SU-DHL-6 (cell line): ENCODE data around the gene NUCB2.

ENCODE experiments used
- H2AFZ ChIP-seq: fragments of 200-600 bp; sonication (generic); 2 replicates; pipeline ENCODE4 v1.6.1; 2014; ENCODE audit warnings: low read depth, mild to moderate bottlenecking, moderate library complexity, mixed read lengths, antibody characterized with exemption, low read length; ENCODE audit not compliant: severe bottlenecking
- H3F3A ChIP-seq: fragments of 200-600 bp; shearing (Covaris generic); 2 replicates; pipeline ENCODE4 v1.6.0; 2016; ENCODE audit warnings: antibody characterized with exemption, mild to moderate bottlenecking; ENCODE audit not compliant: insufficient read depth
- H3K27ac ChIP-seq: fragments of 200-600 bp; sonication (generic); 2 replicates; pipeline ENCODE4 v1.5.1; 2016; ENCODE audit warnings: low read depth, mild to moderate bottlenecking, low read length, moderate library complexity, mixed read lengths
- H3K27me3 ChIP-seq: fragments of 200-600 bp; sonication (generic), shearing (Covaris generic); 2 replicates; pipeline ENCODE4 v1.6.0; 2014; ENCODE audit warnings: mild to moderate bottlenecking, low read length
- H3K36me3 ChIP-seq: fragments of 200-600 bp; sonication (generic); 2 replicates; pipeline ENCODE4 v1.6.1; 2014; ENCODE audit warnings: mild to moderate bottlenecking, low read length, mixed read lengths
- H3K4me2 ChIP-seq: fragments of 300-600, 200-600 bp; shearing (Covaris generic), sonication (generic); 2 replicates; pipeline ENCODE4 v1.6.0; 2014; ENCODE audit warnings: low read length, low read depth, mild to moderate bottlenecking; ENCODE audit not compliant: poor library complexity, severe bottlenecking
- H3K4me3 ChIP-seq: fragments of 200-600 bp; sonication (generic); 2 replicates; pipeline ENCODE4 v1.5.1; 2014; ENCODE audit warnings: antibody characterized with exemption, low read length, mild to moderate bottlenecking, mixed read lengths; ENCODE audit not compliant: insufficient read depth, poor library complexity, severe bottlenecking
- H3K79me2 ChIP-seq: fragments of 200-600 bp; sonication (generic); 2 replicates; pipeline ENCODE4 v1.6.1; 2014; ENCODE audit warnings: mild to moderate bottlenecking, low read length, moderate library complexity; ENCODE audit not compliant: insufficient read depth
- H3K9ac ChIP-seq: fragments of 200-600 bp; sonication (generic); 2 replicates; pipeline ENCODE4 v1.7.0; 2014; ENCODE audit warnings: mild to moderate bottlenecking, low read length
- H3K9me2 ChIP-seq: fragments of 200-600 bp; sonication (generic); replicated peaks from 2 replicates; pipeline ENCODE4 v1.6.1; 2014; ENCODE audit warnings: low read length; ENCODE audit not compliant: insufficient read depth
- H3K9me3 ChIP-seq: fragments of 200-600 bp; sonication (generic); 2 replicates; pipeline ENCODE4 v1.6.1; 2014; ENCODE audit warnings: low read length, mixed read lengths; ENCODE audit not compliant: insufficient read depth
- H4K20me1 ChIP-seq: fragments of 200-600 bp; sonication (generic); 2 replicates; pipeline ENCODE4 v1.6.1; 2014; ENCODE audit warnings: low read depth, mild to moderate bottlenecking, antibody characterized with exemption, low read length, moderate library complexity, mixed read lengths
- EZH2phosphoT487 ChIP-seq: fragments of 200-600 bp; sonication (generic), shearing (Covaris generic); conservative IDR thresholded peaks from 2 replicates; pipeline ENCODE4 v1.6.1; 2018; ENCODE audit warnings: mild to moderate bottlenecking, antibody characterized with exemption, low read length, moderate library complexity, mixed read lengths
- TF ChIP-seq, protein P1 (sequence below): fragments of 200-600 bp; sonication (generic); IDR thresholded peaks from one replicate; pipeline ENCODE4 v1.5.1; 2017; ENCODE audit warnings: antibody characterized with exemption, mild to moderate bottlenecking, low read length, moderate library complexity; ENCODE audit not compliant: insufficient read depth, poor library complexity, severe bottlenecking

The NUCB2 gene

DNA sequence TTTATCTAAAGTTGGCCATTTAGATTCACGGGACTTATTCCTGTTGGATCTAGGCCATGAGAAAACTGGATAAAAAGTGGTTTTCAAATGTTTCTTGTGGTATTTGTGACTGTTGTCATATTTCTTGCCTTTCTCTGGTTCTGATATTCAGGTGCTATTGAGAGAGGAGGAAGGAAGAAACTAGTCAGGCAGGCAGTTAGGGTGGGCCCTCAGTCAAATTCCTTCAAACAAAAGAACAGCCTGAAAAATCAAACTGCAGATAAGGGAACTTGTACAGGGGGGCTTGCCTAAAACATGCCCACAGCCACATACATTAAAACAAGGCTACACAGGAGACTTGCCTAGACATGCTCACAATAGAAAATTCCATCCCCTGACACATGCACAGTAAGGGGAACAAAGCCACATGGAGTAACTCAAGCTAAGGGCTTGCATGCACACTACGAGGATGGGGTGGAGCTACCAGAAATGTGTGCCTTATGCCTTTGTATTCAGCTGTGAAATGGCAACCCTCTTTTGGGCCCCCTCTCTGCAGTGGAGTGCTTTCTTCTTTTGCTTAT is 93.2 kb downstream of the NUCB2 start:
- H4K20me1 ChIP-seq, result no peaks in the 10 kb centered on the region
- H3F3A ChIP-seq, result no peaks in the 10 kb centered on the region
- H3K36me3 ChIP-seq, result peaks cover 100% of the 10 kb centered on the region
- no peak overlapping the region for H3K4me3 ChIP-seq
- no peak overlapping the region for H3K9ac ChIP-seq
- H3K9me2 ChIP-seq, result no peaks in the 10 kb centered on the region
- H2AFZ ChIP-seq, result no peak overlapping the region
- H3K9me3 ChIP-seq, result peaks cover 49% of the 10 kb centered on the region
- H3K79me2 ChIP-seq, result peaks cover 23% of the 10 kb centered on the region
- H3K27ac ChIP-seq, result no peak overlapping the region
- TF ChIP-seq, protein P1, sequence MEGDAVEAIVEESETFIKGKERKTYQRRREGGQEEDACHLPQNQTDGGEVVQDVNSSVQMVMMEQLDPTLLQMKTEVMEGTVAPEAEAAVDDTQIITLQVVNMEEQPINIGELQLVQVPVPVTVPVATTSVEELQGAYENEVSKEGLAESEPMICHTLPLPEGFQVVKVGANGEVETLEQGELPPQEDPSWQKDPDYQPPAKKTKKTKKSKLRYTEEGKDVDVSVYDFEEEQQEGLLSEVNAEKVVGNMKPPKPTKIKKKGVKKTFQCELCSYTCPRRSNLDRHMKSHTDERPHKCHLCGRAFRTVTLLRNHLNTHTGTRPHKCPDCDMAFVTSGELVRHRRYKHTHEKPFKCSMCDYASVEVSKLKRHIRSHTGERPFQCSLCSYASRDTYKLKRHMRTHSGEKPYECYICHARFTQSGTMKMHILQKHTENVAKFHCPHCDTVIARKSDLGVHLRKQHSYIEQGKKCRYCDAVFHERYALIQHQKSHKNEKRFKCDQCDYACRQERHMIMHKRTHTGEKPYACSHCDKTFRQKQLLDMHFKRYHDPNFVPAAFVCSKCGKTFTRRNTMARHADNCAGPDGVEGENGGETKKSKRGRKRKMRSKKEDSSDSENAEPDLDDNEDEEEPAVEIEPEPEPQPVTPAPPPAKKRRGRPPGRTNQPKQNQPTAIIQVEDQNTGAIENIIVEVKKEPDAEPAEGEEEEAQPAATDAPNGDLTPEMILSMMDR, result no peak
- no peak for TF ChIP-seq EZH2phosphoT487
- H3K27me3 ChIP-seq, result no peaks in the 10 kb centered on the region
- H3K4me2 ChIP-seq, result no peak overlapping the region

DNA sequence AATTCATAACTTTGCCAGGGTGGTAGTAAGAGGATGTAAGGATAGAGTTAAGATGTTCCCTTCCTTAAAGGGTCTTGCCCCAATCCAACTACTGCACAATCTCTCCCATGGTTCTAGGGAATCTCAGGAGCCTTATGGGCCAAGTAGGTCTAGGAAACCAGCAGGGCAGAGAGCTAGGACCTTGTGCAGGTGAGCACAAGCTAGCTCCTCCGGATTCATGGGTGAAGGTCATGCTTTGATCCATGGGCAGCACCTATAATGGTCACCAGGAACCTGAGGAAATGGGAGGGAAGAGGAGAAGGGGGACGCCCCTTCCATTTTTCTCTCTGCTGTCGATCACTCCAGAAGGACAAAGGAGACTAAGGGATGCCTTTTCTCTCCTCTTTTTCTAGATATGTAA is 95.1 kb downstream of the NUCB2 start:
- Histone ChIP-seq H3K79me2 (peaks cover 5% of the 10 kb centered on the region; the same call in 1 of the 2 replicates), H3F3A (no peaks in the 10 kb centered on the region), H3K36me3 (peaks cover 100% of the 10 kb centered on the region), H3K9me3 (peaks cover 49% of the 10 kb centered on the region), H3K27ac (no peak overlapping the region), H3K9ac (no peak overlapping the region), H3K27me3 (no peaks in the 10 kb centered on the region), H3K4me2 (no peak overlapping the region), H2AFZ (no peak overlapping the region), H3K4me3 (no peak overlapping the region), H3K9me2 (no peaks in the 10 kb centered on the region), H4K20me1 (no peaks in the 10 kb centered on the region)
- TF ChIP-seq EZH2phosphoT487, result no peak
- TF ChIP-seq, protein P1, result no peak

DNA sequence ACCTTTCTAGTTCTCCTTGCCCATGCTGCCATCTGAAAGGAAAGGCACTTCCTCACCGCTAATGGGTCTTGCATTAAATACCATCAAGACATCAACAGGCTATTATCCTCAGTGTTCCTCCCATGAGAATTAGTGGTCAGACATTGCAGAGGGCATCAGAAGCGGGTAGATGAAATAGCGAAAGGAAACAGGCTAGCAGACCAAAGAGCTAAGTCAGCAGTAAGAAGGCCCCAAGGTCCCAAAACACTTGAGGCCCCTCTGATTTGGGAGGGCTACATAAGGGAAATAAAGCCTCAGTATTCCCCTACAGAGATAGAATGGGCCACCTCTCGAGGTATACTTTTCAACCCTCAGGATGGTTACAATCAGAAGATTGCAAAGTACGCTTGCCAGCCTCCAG is 99.0 kb downstream of the NUCB2 start:
- H3K9me2 ChIP-seq, result no peaks in the 10 kb centered on the region
- peaks cover 36% of the 10 kb centered on the region; the same call in 1 of the 2 replicates for H3K9me3 ChIP-seq
- H3K9ac ChIP-seq, result no peak overlapping the region
- no peaks in the 10 kb centered on the region for H3F3A ChIP-seq
- no peak for TF ChIP-seq EZH2phosphoT487
- TF ChIP-seq, protein P1, result no peak
- H3K4me2 ChIP-seq, result no peak overlapping the region
- no peak overlapping the region for H2AFZ ChIP-seq
- no peak overlapping the region for H3K27ac ChIP-seq
- H3K79me2 ChIP-seq, result no peaks in the 10 kb centered on the region
- H4K20me1 ChIP-seq, result no peaks in the 10 kb centered on the region
- H3K4me3 ChIP-seq, result no peak overlapping the region
- H3K27me3 ChIP-seq, result no peaks in the 10 kb centered on the region
- peaks cover 86% of the 10 kb centered on the region for H3K36me3 ChIP-seq
